ENCODE results near the gene ATXN7. TPM values are rescaled to one million over a fixed set of nuclear protein-coding genes. Genes with fewer than 3 reads are reported as not detected.

ATXN7 gene
- total and polyA plus RNA-seq, 4 donors = 2.8 to 13.6 (median 5.6) TPM

- WGBS = 97% methylated on average over 2 of the region's 2 CpGs
These were observed 83.1 kb downstream of the ATXN7 start for GRCh38 chr3:63946753-63947152.

More at GRCh38 chr3:63946753-63947152, 83.1 kb downstream of the ATXN7 start:
- no peaks in the 10 kb centered on the region for H3K27me3 ChIP-seq (ENCODE audit: control insufficient read depth in 4 of 4, insufficient read depth in 4 of 4, low read length in 3 of 4)
- DNase-seq (ENCODE audit: low spot score) = no peak
- no peaks in the 10 kb centered on the region for H3K9me3 ChIP-seq (ENCODE audit: control insufficient read depth in 4 of 4, low read length in 3 of 4)
- no peak overlapping the region for H3K4me3 ChIP-seq (ENCODE audit: low read depth in 1 of 3, low read length in 3 of 3)
- no peak overlapping the region for H3K27ac ChIP-seq (ENCODE audit: low read depth in 1 of 2, low read length in 2 of 2)
- H3K9ac ChIP-seq (ENCODE audit: low read depth in 1 of 2, low read length in 2 of 2) = no peak overlapping the region
- H3K4me1 ChIP-seq (ENCODE audit: control insufficient read depth in 4 of 4, insufficient read depth in 4 of 4, low read length in 3 of 4) = peaks cover 0 to 18% (median under 1%) of the 10 kb centered on the region in 4 donors
- TF ChIP-seq NR2F2 (IDR thresholded peaks at IDR 0.05) (no peak), ATF3 (IDR thresholded peaks at IDR 0.05) (no peak), YY1 (IDR thresholded peaks at IDR 0.05) (no peak), HNF4A (conservative IDR thresholded peaks at IDR 0.05) (no peak), MAX (IDR thresholded peaks at IDR 0.05) (no peak), FOXA2 (IDR thresholded peaks at IDR 0.05) (no peak), SP1 (IDR thresholded peaks at IDR 0.05) (no peak), HNF4G (IDR thresholded peaks at IDR 0.05) (no peak), RAD21 (IDR thresholded peaks at IDR 0.05) (no peak), EGR1 (IDR thresholded peaks at IDR 0.05; ENCODE audit: low read depth in 2 of 2) (no peak), TAF1 (conservative IDR thresholded peaks at IDR 0.05) (no peak), JUND (IDR thresholded peaks at IDR 0.05) (no peak), RXRA (IDR thresholded peaks at IDR 0.05) (no peak), FOXA1 (IDR thresholded peaks at IDR 0.05) (no peak)
- TF ChIP-seq, protein P1, sequence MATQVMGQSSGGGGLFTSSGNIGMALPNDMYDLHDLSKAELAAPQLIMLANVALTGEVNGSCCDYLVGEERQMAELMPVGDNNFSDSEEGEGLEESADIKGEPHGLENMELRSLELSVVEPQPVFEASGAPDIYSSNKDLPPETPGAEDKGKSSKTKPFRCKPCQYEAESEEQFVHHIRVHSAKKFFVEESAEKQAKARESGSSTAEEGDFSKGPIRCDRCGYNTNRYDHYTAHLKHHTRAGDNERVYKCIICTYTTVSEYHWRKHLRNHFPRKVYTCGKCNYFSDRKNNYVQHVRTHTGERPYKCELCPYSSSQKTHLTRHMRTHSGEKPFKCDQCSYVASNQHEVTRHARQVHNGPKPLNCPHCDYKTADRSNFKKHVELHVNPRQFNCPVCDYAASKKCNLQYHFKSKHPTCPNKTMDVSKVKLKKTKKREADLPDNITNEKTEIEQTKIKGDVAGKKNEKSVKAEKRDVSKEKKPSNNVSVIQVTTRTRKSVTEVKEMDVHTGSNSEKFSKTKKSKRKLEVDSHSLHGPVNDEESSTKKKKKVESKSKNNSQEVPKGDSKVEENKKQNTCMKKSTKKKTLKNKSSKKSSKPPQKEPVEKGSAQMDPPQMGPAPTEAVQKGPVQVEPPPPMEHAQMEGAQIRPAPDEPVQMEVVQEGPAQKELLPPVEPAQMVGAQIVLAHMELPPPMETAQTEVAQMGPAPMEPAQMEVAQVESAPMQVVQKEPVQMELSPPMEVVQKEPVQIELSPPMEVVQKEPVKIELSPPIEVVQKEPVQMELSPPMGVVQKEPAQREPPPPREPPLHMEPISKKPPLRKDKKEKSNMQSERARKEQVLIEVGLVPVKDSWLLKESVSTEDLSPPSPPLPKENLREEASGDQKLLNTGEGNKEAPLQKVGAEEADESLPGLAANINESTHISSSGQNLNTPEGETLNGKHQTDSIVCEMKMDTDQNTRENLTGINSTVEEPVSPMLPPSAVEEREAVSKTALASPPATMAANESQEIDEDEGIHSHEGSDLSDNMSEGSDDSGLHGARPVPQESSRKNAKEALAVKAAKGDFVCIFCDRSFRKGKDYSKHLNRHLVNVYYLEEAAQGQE (IDR thresholded peaks at IDR 0.05) = no peak
- TF ChIP-seq, protein P2, sequence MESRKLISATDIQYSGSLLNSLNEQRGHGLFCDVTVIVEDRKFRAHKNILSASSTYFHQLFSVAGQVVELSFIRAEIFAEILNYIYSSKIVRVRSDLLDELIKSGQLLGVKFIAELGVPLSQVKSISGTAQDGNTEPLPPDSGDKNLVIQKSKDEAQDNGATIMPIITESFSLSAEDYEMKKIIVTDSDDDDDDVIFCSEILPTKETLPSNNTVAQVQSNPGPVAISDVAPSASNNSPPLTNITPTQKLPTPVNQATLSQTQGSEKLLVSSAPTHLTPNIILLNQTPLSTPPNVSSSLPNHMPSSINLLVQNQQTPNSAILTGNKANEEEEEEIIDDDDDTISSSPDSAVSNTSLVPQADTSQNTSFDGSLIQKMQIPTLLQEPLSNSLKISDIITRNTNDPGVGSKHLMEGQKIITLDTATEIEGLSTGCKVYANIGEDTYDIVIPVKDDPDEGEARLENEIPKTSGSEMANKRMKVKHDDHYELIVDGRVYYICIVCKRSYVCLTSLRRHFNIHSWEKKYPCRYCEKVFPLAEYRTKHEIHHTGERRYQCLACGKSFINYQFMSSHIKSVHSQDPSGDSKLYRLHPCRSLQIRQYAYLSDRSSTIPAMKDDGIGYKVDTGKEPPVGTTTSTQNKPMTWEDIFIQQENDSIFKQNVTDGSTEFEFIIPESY (IDR thresholded peaks at IDR 0.05) = no peak
- TF ChIP-seq, protein P3, sequence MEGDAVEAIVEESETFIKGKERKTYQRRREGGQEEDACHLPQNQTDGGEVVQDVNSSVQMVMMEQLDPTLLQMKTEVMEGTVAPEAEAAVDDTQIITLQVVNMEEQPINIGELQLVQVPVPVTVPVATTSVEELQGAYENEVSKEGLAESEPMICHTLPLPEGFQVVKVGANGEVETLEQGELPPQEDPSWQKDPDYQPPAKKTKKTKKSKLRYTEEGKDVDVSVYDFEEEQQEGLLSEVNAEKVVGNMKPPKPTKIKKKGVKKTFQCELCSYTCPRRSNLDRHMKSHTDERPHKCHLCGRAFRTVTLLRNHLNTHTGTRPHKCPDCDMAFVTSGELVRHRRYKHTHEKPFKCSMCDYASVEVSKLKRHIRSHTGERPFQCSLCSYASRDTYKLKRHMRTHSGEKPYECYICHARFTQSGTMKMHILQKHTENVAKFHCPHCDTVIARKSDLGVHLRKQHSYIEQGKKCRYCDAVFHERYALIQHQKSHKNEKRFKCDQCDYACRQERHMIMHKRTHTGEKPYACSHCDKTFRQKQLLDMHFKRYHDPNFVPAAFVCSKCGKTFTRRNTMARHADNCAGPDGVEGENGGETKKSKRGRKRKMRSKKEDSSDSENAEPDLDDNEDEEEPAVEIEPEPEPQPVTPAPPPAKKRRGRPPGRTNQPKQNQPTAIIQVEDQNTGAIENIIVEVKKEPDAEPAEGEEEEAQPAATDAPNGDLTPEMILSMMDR (IDR thresholded peaks at IDR 0.05; ENCODE audit: low read depth, low read length, missing input control) = no peak
- H3K36me3 ChIP-seq (ENCODE audit: control insufficient read depth in 4 of 4, insufficient read depth in 3 of 4, low read depth in 1 of 4, low read length in 3 of 4) = no peaks in the 10 kb centered on the region

Data from liver (tissue), 9 donors.